NK-92 (cell line): ENCODE measurements around the gene MKX.
"Not testable (repeated sequence)": the region's sequence is repeated elsewhere in the genome, so short reads cannot be mapped to it uniquely, and the experiment has no call there.

Source experiments
- DNase-seq: peaks from one replicate; lab custom pipeline; 2025; ENCODE audit not compliant: unreplicated experiment; lab: John Stamatoyannopoulos, UW

Gene MKX

GRCh38 chr10:27695088-27695487, 50.5 kb downstream of the MKX start:
- no peak for DNase-seq

- DNase-seq = no peak
Measured at GRCh38 chr10:27692663-27693062, 53.0 kb downstream of the MKX start.

- no peak for DNase-seq
Measured at GRCh38 chr10:27688991-27689390, 56.6 kb downstream of the MKX start.

- no peak for DNase-seq
Measured at GRCh38 chr10:27688276-27688675, 57.3 kb downstream of the MKX start.

GRCh38 chr10:27687743-27688142, 57.9 kb downstream of the MKX start:
- no peak for DNase-seq

- DNase-seq = no peak
Measured at GRCh38 chr10:27687326-27687725, 58.3 kb downstream of the MKX start.

- no peak for DNase-seq
Measured at GRCh38 chr10:27685681-27686080, 59.9 kb downstream of the MKX start.

GRCh38 chr10:27683226-27683625, 62.4 kb downstream of the MKX start:
- no peak for DNase-seq

- not testable (repeated sequence) for DNase-seq
Measured at GRCh38 chr10:27681795-27682194, 63.8 kb downstream of the MKX start.

- no peak for DNase-seq
Measured at GRCh38 chr10:27680691-27681605, 64.7 kb downstream of the MKX start.

GRCh38 chr10:27680006-27680557, 65.5 kb downstream of the MKX start:
- no peak for DNase-seq

GRCh38 chr10:27679369-27679912, 66.2 kb downstream of the MKX start:
- no peak for DNase-seq

GRCh38 chr10:27678166-27678565, 67.5 kb downstream of the MKX start:
- no peak for DNase-seq

GRCh38 chr10:27673065-27673464, 72.6 kb downstream of the MKX start:
- DNase-seq = no peak

- no peak for DNase-seq
Measured at GRCh38 chr10:27671821-27672220, 73.8 kb downstream of the MKX start.

GRCh38 chr10:27664461-27664860, 81.2 kb downstream of the MKX start:
- DNase-seq = no peak

GRCh38 chr10:27663621-27664020, 82.0 kb downstream of the MKX start:
- no peak for DNase-seq

GRCh38 chr10:27661514-27662286, 83.9 kb downstream of the MKX start:
- no peak for DNase-seq

- DNase-seq = no peak
Measured at GRCh38 chr10:27660711-27661110, 84.9 kb downstream of the MKX start.

GRCh38 chr10:27660268-27660667, 85.4 kb downstream of the MKX start:
- no peak for DNase-seq

- DNase-seq = no peak
Measured at GRCh38 chr10:27659786-27660185, 85.8 kb downstream of the MKX start.

GRCh38 chr10:27658788-27659187, 86.8 kb downstream of the MKX start:
- no peak for DNase-seq
